ENCODE data around the gene MET.

Gene MET

DNA sequence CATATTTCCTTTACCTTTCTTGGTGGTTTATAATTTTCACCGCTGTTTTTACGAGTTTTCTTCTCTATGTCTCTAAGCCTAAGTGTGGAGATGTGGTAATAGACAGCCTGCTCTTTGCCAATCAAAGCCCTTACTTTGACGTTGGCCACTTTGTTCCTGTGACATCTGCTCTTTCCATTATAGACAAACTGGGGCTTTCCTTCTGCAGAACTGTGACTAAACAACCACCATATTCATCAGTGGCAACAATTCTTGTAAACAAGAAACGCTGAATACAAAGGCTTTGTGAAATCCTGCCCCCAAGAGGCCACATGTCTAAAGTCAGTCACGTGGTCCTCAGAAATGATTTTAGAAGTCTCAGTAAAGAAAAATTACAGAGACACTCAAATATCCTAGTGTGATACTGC is 130.8 kb downstream of the MET start:
- Histone ChIP-seq H3K4me2 (ENCODE audit: low read depth, low read length, poor library complexity, severe bottlenecking) (peak overlapping the region; percentile 9), H3K27me3 (ENCODE audit: low read length) (no peaks in the 10 kb centered on the region), H3F3A (ENCODE audit: insufficient read depth) (no peaks in the 10 kb centered on the region), H3K9ac (ENCODE audit: low read length) (no peak overlapping the region), H4K20me1 (ENCODE audit: low read depth, low read length) (no peaks in the 10 kb centered on the region), H3K36me3 (ENCODE audit: low read length) (no peaks in the 10 kb centered on the region), H2AFZ (ENCODE audit: low read depth, low read length, severe bottlenecking) (peak overlapping the region; percentile 35), H3K27ac (ENCODE audit: low read depth, low read length) (no peak overlapping the region), H3K9me2 (replicated peaks; ENCODE audit: insufficient read depth, low read length) (no peaks in the 10 kb centered on the region), H3K79me2 (ENCODE audit: insufficient read depth, low read length) (no peaks in the 10 kb centered on the region), H3K4me3 (ENCODE audit: insufficient read depth, low read length, poor library complexity, severe bottlenecking) (no peak overlapping the region), H3K9me3 (ENCODE audit: insufficient read depth, low read length) (no peaks in the 10 kb centered on the region)
- no peak for TF ChIP-seq EZH2phosphoT487 (conservative IDR thresholded peaks at IDR 0.05; ENCODE audit: low read length)
- TF ChIP-seq, protein P1, sequence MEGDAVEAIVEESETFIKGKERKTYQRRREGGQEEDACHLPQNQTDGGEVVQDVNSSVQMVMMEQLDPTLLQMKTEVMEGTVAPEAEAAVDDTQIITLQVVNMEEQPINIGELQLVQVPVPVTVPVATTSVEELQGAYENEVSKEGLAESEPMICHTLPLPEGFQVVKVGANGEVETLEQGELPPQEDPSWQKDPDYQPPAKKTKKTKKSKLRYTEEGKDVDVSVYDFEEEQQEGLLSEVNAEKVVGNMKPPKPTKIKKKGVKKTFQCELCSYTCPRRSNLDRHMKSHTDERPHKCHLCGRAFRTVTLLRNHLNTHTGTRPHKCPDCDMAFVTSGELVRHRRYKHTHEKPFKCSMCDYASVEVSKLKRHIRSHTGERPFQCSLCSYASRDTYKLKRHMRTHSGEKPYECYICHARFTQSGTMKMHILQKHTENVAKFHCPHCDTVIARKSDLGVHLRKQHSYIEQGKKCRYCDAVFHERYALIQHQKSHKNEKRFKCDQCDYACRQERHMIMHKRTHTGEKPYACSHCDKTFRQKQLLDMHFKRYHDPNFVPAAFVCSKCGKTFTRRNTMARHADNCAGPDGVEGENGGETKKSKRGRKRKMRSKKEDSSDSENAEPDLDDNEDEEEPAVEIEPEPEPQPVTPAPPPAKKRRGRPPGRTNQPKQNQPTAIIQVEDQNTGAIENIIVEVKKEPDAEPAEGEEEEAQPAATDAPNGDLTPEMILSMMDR (IDR thresholded peaks at IDR 0.05; ENCODE audit: insufficient read depth, low read length, poor library complexity, severe bottlenecking): peak; percentile 54

DNA sequence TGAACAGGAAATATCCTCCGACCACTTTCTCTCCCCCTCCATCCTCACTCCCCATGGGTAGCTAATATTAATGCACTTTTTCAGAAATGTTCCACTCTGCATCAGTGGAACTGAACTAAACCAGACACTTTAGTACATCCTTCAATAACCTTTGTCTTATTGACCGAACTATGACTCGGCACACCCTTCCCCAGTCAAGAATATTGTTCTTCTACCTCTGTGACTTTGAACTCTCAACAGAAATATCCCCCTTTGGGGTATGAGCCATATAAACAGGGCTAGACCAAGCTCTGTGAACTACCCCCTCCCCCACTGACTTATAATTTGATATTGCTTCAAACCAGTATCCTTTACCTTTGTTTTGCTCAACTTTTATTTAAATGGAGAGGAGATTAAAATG is 132.5 kb downstream of the MET start:
- Histone ChIP-seq H3K27ac (ENCODE audit: low read depth, low read length) (no peak overlapping the region), H4K20me1 (ENCODE audit: low read depth, low read length) (no peaks in the 10 kb centered on the region)

DNA sequence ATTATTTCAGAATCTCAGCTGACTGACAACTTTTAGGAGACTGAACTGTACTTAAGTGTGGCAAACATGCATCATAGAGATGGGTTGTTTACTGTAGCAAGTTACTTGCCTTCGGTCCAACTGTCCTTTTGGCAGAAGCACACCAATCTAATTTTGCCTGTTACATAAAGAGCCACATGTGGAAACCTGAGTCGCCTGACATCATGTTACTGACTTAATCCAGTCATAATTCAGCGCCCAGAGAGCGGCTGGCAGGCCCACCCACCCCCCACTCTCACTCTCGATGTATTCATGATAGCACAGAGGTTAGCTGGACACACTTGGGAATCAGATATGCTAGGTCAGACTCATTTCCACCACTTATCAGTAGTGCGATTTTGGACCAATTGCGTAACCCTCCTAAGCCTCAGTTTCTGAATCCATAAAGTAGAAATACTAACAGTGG is 133.1 kb downstream of the MET start:
- H3K36me3 ChIP-seq (ENCODE audit: low read length): no peaks in the 10 kb centered on the region
- no peaks in the 10 kb centered on the region for H3K27me3 ChIP-seq (ENCODE audit: low read length)
- no peak overlapping the region for H3K27ac ChIP-seq (ENCODE audit: low read depth, low read length)
- H3F3A ChIP-seq (ENCODE audit: insufficient read depth): no peaks in the 10 kb centered on the region
- H3K4me3 ChIP-seq (ENCODE audit: insufficient read depth, low read length, poor library complexity, severe bottlenecking): no peak overlapping the region
- H3K79me2 ChIP-seq (ENCODE audit: insufficient read depth, low read length): no peaks in the 10 kb centered on the region
- no peaks in the 10 kb centered on the region for H4K20me1 ChIP-seq (ENCODE audit: low read depth, low read length)
- no peaks in the 10 kb centered on the region for H3K9me3 ChIP-seq (ENCODE audit: insufficient read depth, low read length)
- H3K4me2 ChIP-seq (ENCODE audit: low read depth, low read length, poor library complexity, severe bottlenecking): no peak overlapping the region
- H3K9me2 ChIP-seq (replicated peaks; ENCODE audit: insufficient read depth, low read length): no peaks in the 10 kb centered on the region
- no peak overlapping the region for H3K9ac ChIP-seq (ENCODE audit: low read length)
- TF ChIP-seq, protein P1 (IDR thresholded peaks at IDR 0.05; ENCODE audit: insufficient read depth, low read length, poor library complexity, severe bottlenecking): no peak
- TF ChIP-seq EZH2phosphoT487 (conservative IDR thresholded peaks at IDR 0.05; ENCODE audit: low read length): no peak
- H2AFZ ChIP-seq (ENCODE audit: low read depth, low read length, severe bottlenecking): no peak overlapping the region

More for the DNA sequence above, 132.5 kb downstream of the MET start:
- Histone ChIP-seq H3K36me3 (ENCODE audit: low read length) (no peaks in the 10 kb centered on the region), H3K27me3 (ENCODE audit: low read length) (no peaks in the 10 kb centered on the region), H3K9ac (ENCODE audit: low read length) (no peak overlapping the region), H3K9me2 (replicated peaks; ENCODE audit: insufficient read depth, low read length) (no peaks in the 10 kb centered on the region), H3F3A (ENCODE audit: insufficient read depth) (no peaks in the 10 kb centered on the region), H3K4me2 (ENCODE audit: low read depth, low read length, poor library complexity, severe bottlenecking) (no peak overlapping the region), H3K9me3 (ENCODE audit: insufficient read depth, low read length) (no peaks in the 10 kb centered on the region), H2AFZ (ENCODE audit: low read depth, low read length, severe bottlenecking) (no peak overlapping the region), H3K4me3 (ENCODE audit: insufficient read depth, low read length, poor library complexity, severe bottlenecking) (no peak overlapping the region), H3K79me2 (ENCODE audit: insufficient read depth, low read length) (no peaks in the 10 kb centered on the region)
- TF ChIP-seq EZH2phosphoT487 (conservative IDR thresholded peaks at IDR 0.05; ENCODE audit: low read length): no peak
- TF ChIP-seq, protein P1 (IDR thresholded peaks at IDR 0.05; ENCODE audit: insufficient read depth, low read length, poor library complexity, severe bottlenecking): no peak

Data from SU-DHL-6 (cell line).